ENCODE results near the gene KIF13A. TPM values are rescaled to one million over a fixed set of nuclear protein-coding genes. Genes with fewer than 3 reads are reported as not detected.

Gene KIF13A
- total RNA-seq, 1 donor from 2014 or later: 43.0 TPM

GRCh38 chr6:17872908-17873307 is 114.5 kb downstream of the KIF13A start:
- no peak for TF ChIP-seq POLR2AphosphoS5 (IDR thresholded peaks at IDR 0.05; ENCODE audit: insufficient read depth in 1 of 2, low read depth in 1 of 2)
- no peak for TF ChIP-seq POLR2A (IDR thresholded peaks at IDR 0.05)
- no peak for TF ChIP-seq CTCF (IDR thresholded peaks at IDR 0.05)
- intact Hi-C loops (cut with DNase I): loop anchor here (10.0 kb wide), 1 partner anchor 112 kb away; the partner anchor contains the start of gene KIF13A
- H3K27ac ChIP-seq: peak overlapping the region; percentile 17
- H3K27me3 ChIP-seq: no peaks in the 10 kb centered on the region
- no peaks in the 10 kb centered on the region for H3K36me3 ChIP-seq
- no peak overlapping the region for H3K4me3 ChIP-seq
- DNase-seq (ENCODE audit: extremely low spot score in 2 of 2): no peak
- H3K4me1 ChIP-seq: peaks cover 73% of the 10 kb centered on the region
- no peaks in the 10 kb centered on the region for H3K9me3 ChIP-seq

DNA sequence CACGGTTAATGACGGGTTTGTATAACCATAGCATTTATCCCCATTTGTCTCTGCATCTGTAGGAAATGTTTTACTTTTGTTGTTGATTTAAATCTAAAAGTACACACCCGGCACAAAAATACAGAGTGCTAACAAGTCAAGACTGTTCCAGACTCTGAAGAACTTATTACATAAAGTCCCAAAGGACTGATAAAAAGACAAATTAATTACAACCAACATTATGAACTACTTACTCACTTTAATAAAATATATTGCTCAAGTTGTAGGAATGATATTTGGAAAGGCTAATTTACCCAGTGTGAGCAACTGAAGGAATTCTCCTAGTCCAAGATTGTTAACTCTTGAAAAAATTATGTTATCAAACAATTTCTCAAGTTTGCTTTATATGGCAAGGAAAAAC is 115.6 kb downstream of the KIF13A start:
- H3K4me3 ChIP-seq: no peak overlapping the region
- H3K4me1 ChIP-seq: peaks cover 72% of the 10 kb centered on the region
- H3K27ac ChIP-seq: peak overlapping the region; percentile 16
- H3K27me3 ChIP-seq: no peaks in the 10 kb centered on the region
- H3K36me3 ChIP-seq: no peaks in the 10 kb centered on the region
- DNase-seq (ENCODE audit: extremely low spot score in 2 of 2): no peak
- intact Hi-C loops (cut with DNase I): loop anchor here (10.0 kb wide), 1 partner anchor 113 kb away; the partner anchor contains the start of gene KIF13A
- H3K9me3 ChIP-seq: no peaks in the 10 kb centered on the region
- TF ChIP-seq POLR2AphosphoS5 (IDR thresholded peaks at IDR 0.05; ENCODE audit: insufficient read depth in 1 of 2, low read depth in 1 of 2) (peak; percentile 10 to 18), POLR2A (IDR thresholded peaks at IDR 0.05) (no peak)

DNA sequence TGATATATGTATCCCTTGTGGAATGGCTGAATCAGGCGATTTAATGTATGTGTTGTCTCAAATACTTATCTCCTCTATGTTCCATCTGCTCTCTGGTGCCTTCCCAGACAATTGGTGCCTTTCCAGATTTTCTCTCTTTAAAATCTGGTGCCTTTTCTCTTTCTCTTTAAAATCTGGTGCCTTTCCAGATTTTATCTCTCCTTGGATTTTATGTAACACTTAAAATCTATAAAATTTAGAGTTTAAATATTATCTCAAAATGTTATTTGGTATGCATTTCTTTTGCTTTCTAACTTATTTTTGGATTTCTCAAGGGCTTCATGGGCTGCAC is 116.3 kb downstream of the KIF13A start:
- H3K27ac ChIP-seq: peak overlapping the region; percentile 60
- H3K9me3 ChIP-seq: no peaks in the 10 kb centered on the region
- DNase-seq (ENCODE audit: extremely low spot score in 2 of 2): no peak
- TF ChIP-seq POLR2A (IDR thresholded peaks at IDR 0.05) (no peak), POLR2AphosphoS5 (IDR thresholded peaks at IDR 0.05; ENCODE audit: insufficient read depth in 1 of 2, low read depth in 1 of 2) (no peak), CTCF (IDR thresholded peaks at IDR 0.05) (no peak)
- peaks cover 73% of the 10 kb centered on the region for H3K4me1 ChIP-seq
- no peaks in the 10 kb centered on the region for H3K27me3 ChIP-seq
- no peak overlapping the region for H3K4me3 ChIP-seq
- no peaks in the 10 kb centered on the region for H3K36me3 ChIP-seq
- intact Hi-C loops (cut with DNase I): loop anchor here (10.0 kb wide), 1 partner anchor 114 kb away; the partner anchor contains the start of gene KIF13A

- H3K27me3 ChIP-seq: no peaks in the 10 kb centered on the region
- TF ChIP-seq POLR2AphosphoS5 (IDR thresholded peaks at IDR 0.05; ENCODE audit: insufficient read depth in 1 of 2, low read depth in 1 of 2) (no peak), CTCF (IDR thresholded peaks at IDR 0.05) (no peak), POLR2A (IDR thresholded peaks at IDR 0.05) (no peak)
- no peak overlapping the region for H3K4me3 ChIP-seq
- peak in 1 of 2 donors; percentile 5 for DNase-seq (ENCODE audit: extremely low spot score in 2 of 2)
- peak overlapping the region; percentile 60 for H3K27ac ChIP-seq
- intact Hi-C loops (cut with DNase I): loop anchor here (10.0 kb wide), 1 partner anchor 114 kb away; the partner anchor contains the start of gene KIF13A
- peaks cover 73% of the 10 kb centered on the region for H3K4me1 ChIP-seq
- H3K36me3 ChIP-seq: no peaks in the 10 kb centered on the region
- no peaks in the 10 kb centered on the region for H3K9me3 ChIP-seq
Observed at GRCh38 chr6:17870300-17871188, 116.9 kb downstream of the KIF13A start.

DNA sequence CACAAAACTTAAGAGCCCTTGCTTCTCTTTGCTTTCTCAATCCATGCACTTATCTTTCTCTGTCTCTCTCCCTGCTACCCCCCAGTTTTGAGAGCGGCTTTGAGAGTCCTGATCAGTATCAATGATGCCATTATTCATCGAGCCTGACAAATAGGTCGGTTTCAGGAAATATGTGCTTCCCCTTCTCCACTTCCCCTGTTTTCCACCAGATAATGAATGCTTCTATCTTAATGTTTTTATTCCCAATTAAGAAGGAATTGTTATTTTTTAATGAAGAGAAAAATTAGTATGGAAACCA is 117.7 kb downstream of the KIF13A start:
- Histone ChIP-seq H3K36me3 (no peaks in the 10 kb centered on the region), H3K9me3 (no peaks in the 10 kb centered on the region), H3K27me3 (no peaks in the 10 kb centered on the region), H3K4me1 (peaks cover 82% of the 10 kb centered on the region), H3K27ac (peak overlapping the region; percentile 60), H3K4me3 (peak overlapping the region in 1 of 2 donors; percentile 7)
- TF ChIP-seq POLR2AphosphoS5 (IDR thresholded peaks at IDR 0.05; ENCODE audit: insufficient read depth in 1 of 2, low read depth in 1 of 2) (no peak), POLR2A (IDR thresholded peaks at IDR 0.05) (no peak), CTCF (IDR thresholded peaks at IDR 0.05) (no peak)
- intact Hi-C loops (cut with DNase I): loop anchor here (10.0 kb wide), 1 partner anchor 115 kb away; the partner anchor contains the start of gene KIF13A
- DNase-seq (ENCODE audit: extremely low spot score in 2 of 2): no peak

All from vagina (tissue), 2 donors.